NCI-H1694 treated with DMSO at 0.1 percent for 48 hours (cell line): ENCODE measurements around the gene PPP1R12B.
"Not testable (repeated sequence)": the region's sequence is repeated elsewhere in the genome, so short reads cannot be mapped to it uniquely, and the experiment has no call there.

Source experiments
- DNase-seq: peaks from one replicate; lab custom pipeline; 2025; lab: John Stamatoyannopoulos, UW

PPP1R12B gene

GRCh38 chr1:202452508-202452907 lies 104.0 kb downstream of the PPP1R12B start:
- no peak for DNase-seq

- not testable (repeated sequence) for DNase-seq
These were observed 108.1 kb downstream of the PPP1R12B start for GRCh38 chr1:202456372-202457169.

- not testable (repeated sequence) for DNase-seq
These were observed 110.2 kb downstream of the PPP1R12B start for GRCh38 chr1:202458651-202459050.

GRCh38 chr1:202459470-202460142 lies 111.1 kb downstream of the PPP1R12B start:
- DNase-seq = peak; percentile 28

- not testable (repeated sequence) for DNase-seq
These were observed 111.6 kb downstream of the PPP1R12B start for GRCh38 chr1:202460143-202460495.

- no peak for DNase-seq
These were observed 114.0 kb downstream of the PPP1R12B start for GRCh38 chr1:202462342-202463076.

- DNase-seq = peak; percentile 62
These were observed 115.7 kb downstream of the PPP1R12B start for GRCh38 chr1:202464153-202464742.

- DNase-seq = not testable (repeated sequence)
These were observed 117.3 kb downstream of the PPP1R12B start for GRCh38 chr1:202465644-202466270.

GRCh38 chr1:202466339-202466738 lies 117.8 kb downstream of the PPP1R12B start:
- not testable (repeated sequence) for DNase-seq

- DNase-seq = not testable (repeated sequence)
These were observed 118.9 kb downstream of the PPP1R12B start for GRCh38 chr1:202467381-202467780.

- not testable (repeated sequence) for DNase-seq
These were observed 120.2 kb downstream of the PPP1R12B start for GRCh38 chr1:202468695-202469094.

GRCh38 chr1:202469123-202469522 lies 120.6 kb downstream of the PPP1R12B start:
- not testable (repeated sequence) for DNase-seq

GRCh38 chr1:202471246-202471645 lies 122.7 kb downstream of the PPP1R12B start:
- no peak for DNase-seq

- not testable (repeated sequence) for DNase-seq
These were observed 124.0 kb downstream of the PPP1R12B start for GRCh38 chr1:202472347-202473124.

- DNase-seq = not testable (repeated sequence)
These were observed 125.0 kb downstream of the PPP1R12B start for GRCh38 chr1:202473266-202474045.

- not testable (repeated sequence) for DNase-seq
These were observed 131.2 kb downstream of the PPP1R12B start for GRCh38 chr1:202479661-202480060.

GRCh38 chr1:202480640-202481039 lies 132.1 kb downstream of the PPP1R12B start:
- DNase-seq = not testable (repeated sequence)

- not testable (repeated sequence) for DNase-seq
These were observed 134.9 kb downstream of the PPP1R12B start for GRCh38 chr1:202483362-202483761.

GRCh38 chr1:202484032-202484431 lies 135.5 kb downstream of the PPP1R12B start:
- DNase-seq = not testable (repeated sequence)

GRCh38 chr1:202484820-202485219 lies 136.3 kb downstream of the PPP1R12B start:
- not testable (repeated sequence) for DNase-seq
